ENCODE data around the gene THSD4. TPM values are rescaled to one million over a fixed set of nuclear protein-coding genes. Genes with fewer than 3 reads are reported as not detected.

Gene THSD4
- total and polyA plus RNA-seq, 2 donors (not counting 1 experiment from before 2014, with no cell fraction given), result 43.1 to 95.5 TPM

- no peaks in the 10 kb centered on the region for H3K9me3 ChIP-seq (ENCODE audit: control insufficient read depth, insufficient read depth, low read depth, low read length)
- no peak overlapping the region for H2AFZ ChIP-seq (ENCODE audit: low read length)
- peaks cover 5% of the 10 kb centered on the region for H3K4me1 ChIP-seq (ENCODE audit: control insufficient read depth, extremely low read depth, insufficient read depth, low read length)
- no peak for DNase-seq (ENCODE audit: low read depth in 2 of 2)
- H3K4me2 ChIP-seq (ENCODE audit: extremely low read depth, insufficient read depth, low read length), result no peak overlapping the region
- no peak overlapping the region for H3K4me3 ChIP-seq (replicated peaks in 1 of 4; ENCODE audit: control extremely low read depth in 1 of 4, insufficient read depth in 1 of 4, low read depth in 3 of 4, low read length in 4 of 4)
- TF ChIP-seq CTCF (conservative IDR thresholded peaks at IDR 0.05 in 1 of 2, IDR thresholded peaks at IDR 0.05 in 1 of 2; ENCODE audit: low read depth in 1 of 2, low read length in 2 of 2) (no peak), EZH2 (IDR thresholded peaks at IDR 0.05; ENCODE audit: low read length, missing control alignments) (no peak)
- H3K27me3 ChIP-seq (ENCODE audit: control insufficient read depth, insufficient read depth, low read length), result no peaks in the 10 kb centered on the region
- no peaks in the 10 kb centered on the region for H3K36me3 ChIP-seq (ENCODE audit: control insufficient read depth, insufficient read depth, low read length)
- no peak overlapping the region for H3K27ac ChIP-seq (ENCODE audit: insufficient read depth, low read length)
- H4K20me1 ChIP-seq (ENCODE audit: control insufficient read depth, extremely low read depth, insufficient read depth, low read length), result no peaks in the 10 kb centered on the region
- H3K9ac ChIP-seq (ENCODE audit: insufficient read depth, low read length), result no peak overlapping the region
- H3K79me2 ChIP-seq (ENCODE audit: control insufficient read depth, insufficient read depth, low read length), result no peaks in the 10 kb centered on the region
Measured at GRCh38 chr15:71107501-71107815, 7.8 kb upstream of the THSD4 start.

GRCh38 chr15:71109130-71109529 lies 6.1 kb upstream of the THSD4 start:
- H3K36me3 ChIP-seq (ENCODE audit: control insufficient read depth, insufficient read depth, low read length), result no peaks in the 10 kb centered on the region
- H3K4me2 ChIP-seq (ENCODE audit: extremely low read depth, insufficient read depth, low read length), result peak overlapping the region; percentile 48
- TF ChIP-seq EZH2 (IDR thresholded peaks at IDR 0.05; ENCODE audit: low read length, missing control alignments) (no peak), CTCF (conservative IDR thresholded peaks at IDR 0.05 in 1 of 2, IDR thresholded peaks at IDR 0.05 in 1 of 2; ENCODE audit: low read depth in 1 of 2, low read length in 2 of 2) (peak; percentile 13 to 24)
- no peak overlapping the region for H3K9ac ChIP-seq (ENCODE audit: insufficient read depth, low read length)
- H3K4me1 ChIP-seq (ENCODE audit: control insufficient read depth, extremely low read depth, insufficient read depth, low read length), result peaks cover 5% of the 10 kb centered on the region
- peak; percentile 69 to 75 for DNase-seq (ENCODE audit: low read depth in 2 of 2)
- H3K27ac ChIP-seq (ENCODE audit: insufficient read depth, low read length), result no peak overlapping the region
- H4K20me1 ChIP-seq (ENCODE audit: control insufficient read depth, extremely low read depth, insufficient read depth, low read length), result no peaks in the 10 kb centered on the region
- no peak overlapping the region for H3K4me3 ChIP-seq (replicated peaks in 1 of 4; ENCODE audit: control extremely low read depth in 1 of 4, insufficient read depth in 1 of 4, low read depth in 3 of 4, low read length in 4 of 4)
- H2AFZ ChIP-seq (ENCODE audit: low read length), result no peak overlapping the region
- H3K9me3 ChIP-seq (ENCODE audit: control insufficient read depth, insufficient read depth, low read depth, low read length), result no peaks in the 10 kb centered on the region
- no peaks in the 10 kb centered on the region for H3K79me2 ChIP-seq (ENCODE audit: control insufficient read depth, insufficient read depth, low read length)
- H3K27me3 ChIP-seq (ENCODE audit: control insufficient read depth, insufficient read depth, low read length), result no peaks in the 10 kb centered on the region

GRCh38 chr15:71109905-71110304 lies 5.4 kb upstream of the THSD4 start:
- no peaks in the 10 kb centered on the region for H4K20me1 ChIP-seq (ENCODE audit: control insufficient read depth, extremely low read depth, insufficient read depth, low read length)
- peaks cover 5% of the 10 kb centered on the region for H3K4me1 ChIP-seq (ENCODE audit: control insufficient read depth, extremely low read depth, insufficient read depth, low read length)
- no peaks in the 10 kb centered on the region for H3K36me3 ChIP-seq (ENCODE audit: control insufficient read depth, insufficient read depth, low read length)
- no peaks in the 10 kb centered on the region for H3K27me3 ChIP-seq (ENCODE audit: control insufficient read depth, insufficient read depth, low read length)
- no peak overlapping the region for H2AFZ ChIP-seq (ENCODE audit: low read length)
- no peaks in the 10 kb centered on the region for H3K9me3 ChIP-seq (ENCODE audit: control insufficient read depth, insufficient read depth, low read depth, low read length)
- TF ChIP-seq CTCF (conservative IDR thresholded peaks at IDR 0.05 in 1 of 2, IDR thresholded peaks at IDR 0.05 in 1 of 2; ENCODE audit: low read depth in 1 of 2, low read length in 2 of 2) (no peak), EZH2 (IDR thresholded peaks at IDR 0.05; ENCODE audit: low read length, missing control alignments) (no peak)
- DNase-seq (ENCODE audit: low read depth in 2 of 2), result no peak
- H3K27ac ChIP-seq (ENCODE audit: insufficient read depth, low read length), result no peak overlapping the region
- H3K4me3 ChIP-seq (replicated peaks in 1 of 4; ENCODE audit: control extremely low read depth in 1 of 4, insufficient read depth in 1 of 4, low read depth in 3 of 4, low read length in 4 of 4), result no peak overlapping the region
- H3K79me2 ChIP-seq (ENCODE audit: control insufficient read depth, insufficient read depth, low read length), result no peaks in the 10 kb centered on the region
- H3K9ac ChIP-seq (ENCODE audit: insufficient read depth, low read length), result no peak overlapping the region
- no peak overlapping the region for H3K4me2 ChIP-seq (ENCODE audit: extremely low read depth, insufficient read depth, low read length)

Data from fibroblast of lung (primary cell).